GM19467 (cell line): ENCODE measurements around the gene HAPLN2.
"Not testable (repeated sequence)": the region's sequence is repeated elsewhere in the genome, so short reads cannot be mapped to it uniquely, and the experiment has no call there.

ENCODE experiments used
- ATAC-seq: cut with Tn5 transposase; IDR thresholded peaks from one replicate; pipeline ENCODE4 v1.9.1; 2021; ENCODE audit warnings: mild to moderate bottlenecking, moderate library complexity; ENCODE audit not compliant: unreplicated experiment

HAPLN2 gene

DNA sequence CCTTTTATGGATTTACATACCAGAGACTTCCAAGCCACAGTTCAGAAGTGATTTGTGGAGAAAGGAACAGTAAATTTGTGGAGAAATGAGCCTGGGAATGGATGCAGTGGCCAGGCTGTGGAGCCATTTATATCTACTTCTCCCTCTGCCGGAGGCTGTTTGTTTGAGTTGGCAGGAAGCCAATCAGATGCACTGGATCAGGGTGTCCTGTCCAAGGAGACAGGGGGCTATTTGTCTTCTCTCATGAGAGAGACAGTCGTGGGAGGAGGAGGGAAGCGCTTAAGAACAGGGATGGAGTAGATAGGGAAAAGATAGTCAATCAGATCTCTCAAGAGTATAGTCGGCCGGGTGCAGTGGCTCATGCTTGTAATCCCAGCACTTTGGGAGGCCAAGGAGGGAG lies 2.8 kb upstream of the HAPLN2 start:
- no peak for ATAC-seq

- no peak for ATAC-seq
Observed at GRCh38 chr1:156619582-156619955, 354 bp downstream of the HAPLN2 start.

DNA sequence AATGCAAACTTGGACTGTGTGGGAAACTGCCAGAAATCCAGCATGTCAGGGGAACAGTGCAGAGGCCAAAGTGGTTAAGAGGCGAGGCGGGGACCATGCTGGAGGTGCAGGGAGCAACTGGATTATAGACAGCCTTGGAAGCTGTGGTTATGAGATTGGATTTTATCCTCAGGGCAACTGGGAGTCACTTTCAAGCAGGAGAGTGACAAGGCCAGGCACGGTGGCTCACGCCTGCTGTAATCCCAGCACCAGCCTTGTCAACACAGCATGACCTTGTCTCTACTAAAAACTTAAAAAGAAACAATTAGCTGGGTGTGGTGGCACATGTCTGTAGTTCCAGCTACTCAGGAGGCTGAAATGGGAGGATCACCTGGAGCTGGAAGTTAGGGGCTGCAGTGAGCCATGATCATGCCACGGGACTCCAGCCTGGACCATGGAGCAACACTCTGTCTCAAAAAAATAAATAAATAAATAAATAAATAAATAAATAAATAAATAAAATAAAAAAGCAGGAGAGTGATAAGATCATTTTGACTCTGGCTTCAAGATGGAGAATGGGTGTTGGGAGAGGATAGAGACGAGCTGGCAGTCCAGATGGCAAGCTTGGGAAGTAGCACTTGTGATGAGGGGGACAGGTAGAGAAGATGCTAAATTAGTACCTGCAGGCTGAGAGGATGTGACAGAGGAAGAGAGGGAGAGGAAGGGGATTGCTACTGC lies 3.5 kb downstream of the HAPLN2 start:
- no peak for ATAC-seq

- no peak for ATAC-seq
Observed at GRCh38 chr1:156623946-156624813, 5.0 kb downstream of the HAPLN2 start.

GRCh38 chr1:156624814-156625435 lies 5.7 kb downstream of the HAPLN2 start:
- ATAC-seq = no peak

DNA sequence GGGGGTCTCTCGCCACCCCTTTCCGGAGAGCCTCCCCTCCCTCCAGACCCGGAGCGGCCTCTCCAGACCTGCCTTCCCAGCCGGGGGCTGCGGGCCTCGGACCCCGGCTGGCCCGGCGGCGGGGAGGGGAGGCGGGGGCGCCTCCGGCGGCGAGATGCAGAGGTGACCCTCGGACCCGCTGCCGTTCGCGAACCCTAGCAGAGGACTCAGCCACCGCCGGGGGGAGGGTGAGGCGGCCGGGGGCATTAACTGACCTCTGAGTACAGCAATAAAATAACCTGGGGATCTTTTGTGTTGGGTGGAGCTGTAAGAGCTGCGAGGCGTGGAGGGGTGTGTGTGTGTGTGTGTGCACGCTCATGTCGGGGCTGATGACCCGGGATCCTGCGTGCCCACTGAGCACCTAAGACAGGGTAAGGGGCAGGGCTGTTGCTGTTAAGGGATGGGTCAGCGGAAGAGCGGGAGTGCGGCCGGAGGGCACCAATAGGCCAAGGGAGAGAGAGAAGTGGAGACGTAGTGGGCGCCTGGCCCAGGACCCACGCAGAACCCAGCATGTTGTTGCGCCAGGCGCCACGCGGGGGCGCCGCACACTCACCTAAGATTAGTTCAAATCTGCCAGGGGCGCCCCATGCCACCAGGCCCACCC lies 6.3 kb downstream of the HAPLN2 start:
- no peak for ATAC-seq

DNA sequence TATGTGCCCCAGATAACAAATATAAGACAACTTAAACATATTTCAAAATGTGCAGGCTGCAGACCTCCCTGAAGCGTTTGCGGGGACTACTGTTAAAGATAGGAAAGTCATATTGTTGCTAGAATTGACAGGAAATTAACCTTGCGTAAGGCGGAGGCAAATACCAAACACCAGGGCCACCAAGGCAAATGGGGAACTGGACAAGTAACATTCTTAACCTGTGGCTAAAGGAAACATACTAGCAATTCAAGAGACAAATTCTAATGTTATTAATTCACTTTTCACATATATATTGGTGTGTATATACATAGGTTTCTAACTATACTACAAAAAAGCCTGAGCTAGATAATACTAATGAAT lies 6.8 kb downstream of the HAPLN2 start:
- ATAC-seq = no peak

GRCh38 chr1:156627313-156627880 lies 8.2 kb downstream of the HAPLN2 start:
- ATAC-seq = no peak

GRCh38 chr1:156629823-156630449 lies 10.7 kb downstream of the HAPLN2 start:
- no peak for ATAC-seq

DNA sequence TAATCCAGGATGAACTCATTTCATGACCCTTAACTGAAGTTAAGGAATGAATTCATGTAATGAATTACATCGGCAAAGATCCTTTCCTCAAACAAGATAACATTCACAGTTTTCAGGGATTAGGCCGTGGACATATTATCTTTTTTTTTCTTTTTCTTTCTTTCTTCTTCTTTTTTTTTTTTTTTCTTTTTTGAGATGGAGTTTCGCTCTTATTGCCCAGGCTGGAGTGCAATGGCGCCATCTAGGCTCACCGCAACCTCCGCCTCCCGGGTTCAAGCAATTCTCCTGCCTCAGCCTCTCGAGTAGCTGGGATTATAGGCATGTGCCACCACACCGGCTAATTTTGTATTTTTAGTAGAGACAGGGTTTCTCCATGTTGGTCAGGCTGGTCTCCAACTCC lies 11.9 kb downstream of the HAPLN2 start:
- not testable (repeated sequence) for ATAC-seq

- ATAC-seq = no peak
Observed at GRCh38 chr1:156632355-156632754, 13.1 kb downstream of the HAPLN2 start.

DNA sequence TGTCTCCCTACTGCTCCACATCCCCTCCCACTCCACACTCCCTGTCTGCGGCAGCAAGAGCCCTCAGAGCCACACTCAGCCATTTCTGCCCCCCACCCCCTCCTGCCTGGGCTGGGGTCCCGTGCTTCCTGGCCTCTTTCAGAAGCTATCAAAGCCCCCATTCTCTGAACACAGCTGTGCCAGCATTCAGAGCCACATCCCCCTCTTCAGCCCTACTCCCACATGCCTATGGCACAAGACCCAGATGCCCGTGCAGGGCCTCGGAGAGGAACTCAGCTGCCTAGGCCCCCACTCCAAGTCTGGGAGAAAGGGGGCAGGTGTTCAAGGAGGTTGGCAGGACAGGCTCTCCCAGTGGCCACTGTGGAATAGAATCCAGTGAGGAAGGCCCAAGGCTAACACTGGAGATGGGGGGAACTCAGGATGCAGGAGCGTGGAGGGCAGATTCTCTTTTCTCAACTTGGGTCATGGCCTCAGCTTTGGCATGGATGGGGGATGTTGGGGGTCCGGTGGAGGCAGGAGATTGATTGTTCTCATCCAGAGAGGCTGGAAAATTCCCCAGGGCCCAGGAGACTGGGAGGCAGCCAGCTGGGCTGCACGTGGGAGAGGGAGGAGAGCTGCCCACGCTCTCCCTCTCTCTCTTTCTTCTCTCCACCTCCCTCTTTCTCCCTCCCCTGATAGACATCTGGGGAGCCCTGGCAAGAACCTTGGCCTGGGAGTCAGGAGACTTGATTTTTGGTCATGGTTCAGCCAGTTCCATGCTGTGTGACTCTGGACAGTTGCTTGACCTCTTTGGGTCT lies 19.2 kb downstream of the HAPLN2 start:
- ATAC-seq = no peak

DNA sequence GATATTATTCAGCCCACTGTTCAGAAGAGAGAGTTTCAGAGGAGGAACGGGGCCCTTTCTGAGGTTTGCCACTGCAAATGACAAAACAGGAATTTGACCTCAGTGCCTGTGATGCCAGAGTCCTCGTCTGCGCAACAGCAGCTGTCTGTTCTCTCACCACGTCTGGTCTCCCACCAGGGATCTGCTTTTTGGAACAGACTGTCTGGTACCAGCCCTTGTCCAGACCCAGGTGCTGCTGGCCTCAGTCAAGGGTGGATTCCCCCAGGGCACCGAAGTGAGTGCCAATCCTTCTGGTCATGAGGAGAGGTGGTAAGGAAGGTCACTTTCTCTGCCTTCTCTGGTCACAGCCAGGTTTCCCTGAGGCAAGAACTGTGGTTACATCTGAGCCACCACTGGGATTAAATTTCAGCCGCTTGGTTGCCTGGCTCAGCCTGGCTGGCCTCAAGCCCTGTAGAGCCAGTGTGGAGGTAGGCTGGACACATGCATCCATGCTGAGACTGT lies 20.4 kb downstream of the HAPLN2 start:
- ATAC-seq = no peak

GRCh38 chr1:156640842-156641706 lies 21.9 kb downstream of the HAPLN2 start:
- ATAC-seq = no peak

DNA sequence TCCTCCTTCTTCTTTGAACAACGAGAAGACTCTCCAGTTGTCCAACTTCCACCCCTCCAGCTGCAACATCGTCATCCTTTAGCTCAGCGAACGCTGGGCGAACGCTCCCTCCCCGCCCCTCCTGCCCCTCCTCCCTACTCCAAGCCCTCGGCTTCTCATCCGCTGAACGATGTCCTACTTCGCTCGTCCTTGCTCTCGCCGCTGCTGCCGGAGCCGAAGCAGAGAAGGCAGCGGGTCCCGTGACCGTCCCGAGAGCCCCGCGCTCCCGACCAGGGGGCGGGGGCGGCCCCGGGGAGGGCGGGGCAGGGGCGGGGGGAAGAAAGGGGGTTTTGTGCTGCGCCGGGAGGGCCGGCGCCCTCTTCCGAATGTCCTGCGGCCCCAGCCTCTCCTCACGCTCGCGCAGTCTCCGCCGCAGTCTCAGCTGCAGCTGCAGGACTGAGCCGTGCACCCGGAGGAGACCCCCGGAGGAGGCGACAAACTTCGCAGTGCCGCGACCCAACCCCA lies 22.6 kb downstream of the HAPLN2 start, which contains the start of gene BCAN:
Gene BCAN (plus strand): TSS at position 357 of the 504 bp plus-strand sequence. CDS start 3,938 bp downstream, outside the sequence.
- ATAC-seq = no peak

DNA sequence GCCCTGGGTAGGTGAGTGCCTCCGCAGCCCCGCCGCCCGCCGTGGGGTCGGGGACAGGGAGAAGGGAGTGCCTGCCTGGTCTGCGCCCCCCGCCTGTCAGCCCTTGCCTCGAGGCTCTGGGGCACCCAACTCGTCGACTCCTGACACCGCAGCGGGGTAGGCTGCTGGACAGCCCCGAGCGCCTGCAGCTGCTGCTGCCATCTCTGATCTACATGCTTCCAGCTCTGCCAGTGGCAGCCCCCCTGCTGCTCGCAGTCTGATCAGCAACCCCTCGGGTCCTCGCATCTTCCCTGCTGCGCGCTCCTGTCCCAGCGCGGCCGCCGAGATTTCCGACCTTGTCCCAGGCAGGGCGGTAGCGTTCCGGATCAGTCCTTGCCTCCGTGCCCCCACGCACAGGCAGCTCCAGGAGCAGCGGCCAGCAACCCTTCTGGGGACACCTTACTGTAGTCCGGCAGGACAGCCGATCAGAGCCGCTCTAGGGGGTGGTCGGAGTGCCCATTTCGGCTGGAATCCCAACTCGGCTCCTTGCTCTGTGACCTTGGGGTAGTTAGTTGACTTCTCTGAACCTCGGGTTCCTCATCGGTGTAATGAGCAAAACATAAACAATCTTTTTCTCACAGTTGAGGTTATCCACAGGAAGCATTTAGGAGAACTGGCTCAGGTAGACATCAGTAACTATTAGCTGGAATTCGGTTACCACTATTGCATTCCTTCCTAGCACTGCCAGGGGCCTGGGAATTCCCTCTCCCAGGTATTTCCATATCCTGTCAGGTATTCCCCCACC lies 23.2 kb downstream of the HAPLN2 start:
- no peak for ATAC-seq

- ATAC-seq = no peak
Observed at GRCh38 chr1:156643049-156643777, 24.0 kb downstream of the HAPLN2 start.
